ENCODE measurements around the gene SLC44A4.

Gene SLC44A4

DNA sequence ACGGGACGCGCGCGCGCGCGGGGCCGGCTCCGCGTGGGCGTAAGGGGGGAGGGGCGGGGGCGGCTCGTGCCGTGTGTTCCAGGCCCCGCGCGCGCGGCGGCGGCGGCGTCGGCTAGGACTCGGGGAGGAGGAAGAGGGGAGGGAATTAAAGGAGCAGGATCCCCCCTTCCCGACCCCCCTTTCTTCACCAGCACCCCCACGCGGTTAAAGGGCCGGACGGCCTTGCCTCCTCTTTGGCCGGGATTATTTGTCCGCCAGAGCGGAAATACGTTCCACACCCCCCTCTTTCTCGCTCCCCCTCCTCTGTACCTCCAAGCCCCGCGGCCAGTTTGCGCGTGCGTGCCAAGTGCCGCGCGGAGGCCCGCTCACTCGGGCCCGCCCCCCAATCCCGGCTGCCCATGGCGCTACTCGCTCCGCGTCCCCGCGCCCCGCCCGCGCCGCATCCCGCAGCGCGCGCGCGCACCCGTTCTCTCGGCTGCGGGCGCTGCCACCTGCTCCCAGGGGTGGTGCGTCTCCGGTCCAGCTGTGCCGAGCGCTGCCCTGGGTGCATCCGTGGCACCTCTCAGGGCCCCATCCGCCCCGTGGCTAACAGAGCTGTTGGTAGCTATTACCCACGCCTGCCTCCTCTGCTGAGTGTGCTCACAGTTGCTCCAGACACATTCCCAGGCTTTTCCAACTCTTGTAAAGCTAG, 23.3 kb upstream of the SLC44A4 start, which contains the start of gene ZBTB12 (continued):
- TF ChIP-seq ZNF530 (tag by site-specific recombination; IDR thresholded peaks at IDR 0.05; ENCODE audit: low read depth), result no peak
- no peak for TF ChIP-seq ZNF48 (tag by site-specific recombination; IDR thresholded peaks at IDR 0.05)
- peak; percentile 81 for TF ChIP-seq ZNF76 (tag by site-specific recombination; IDR thresholded peaks at IDR 0.05; ENCODE audit: borderline replicate concordance, low read depth)
- TF ChIP-seq, protein P1, sequence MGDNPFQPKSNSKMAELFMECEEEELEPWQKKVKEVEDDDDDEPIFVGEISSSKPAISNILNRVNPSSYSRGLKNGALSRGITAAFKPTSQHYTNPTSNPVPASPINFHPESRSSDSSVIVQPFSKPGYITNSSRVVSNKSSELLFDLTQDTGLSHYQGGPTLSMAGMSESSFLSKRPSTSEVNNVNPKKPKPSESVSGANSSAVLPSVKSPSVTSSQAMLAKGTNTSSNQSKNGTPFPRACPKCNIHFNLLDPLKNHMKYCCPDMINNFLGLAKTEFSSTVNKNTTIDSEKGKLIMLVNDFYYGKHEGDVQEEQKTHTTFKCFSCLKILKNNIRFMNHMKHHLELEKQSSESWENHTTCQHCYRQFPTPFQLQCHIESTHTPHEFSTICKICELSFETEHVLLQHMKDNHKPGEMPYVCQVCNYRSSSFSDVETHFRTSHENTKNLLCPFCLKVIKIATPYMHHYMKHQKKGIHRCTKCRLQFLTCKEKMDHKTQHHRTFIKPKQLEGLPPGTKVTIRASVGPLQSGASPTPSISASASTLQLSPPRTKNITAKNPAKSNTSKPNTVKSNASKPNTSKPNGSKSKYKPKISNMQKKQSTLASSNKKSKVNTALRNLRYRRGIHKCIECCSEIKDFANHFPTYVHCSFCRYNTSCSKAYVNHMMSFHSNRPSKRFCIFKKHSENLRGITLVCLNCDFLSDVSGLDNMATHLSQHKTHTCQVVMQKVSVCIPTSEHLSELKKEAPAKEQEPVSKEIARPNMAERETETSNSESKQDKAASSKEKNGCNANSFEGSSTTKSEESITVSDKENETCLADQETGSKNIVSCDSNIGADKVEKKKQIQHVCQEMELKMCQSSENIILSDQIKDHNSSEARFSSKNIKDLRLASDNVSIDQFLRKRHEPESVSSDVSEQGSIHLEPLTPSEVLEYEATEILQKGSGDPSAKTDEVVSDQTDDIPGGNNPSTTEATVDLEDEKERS (tag by site-specific recombination; IDR thresholded peaks at IDR 0.05), result no peak
- TF ChIP-seq ZNF202 (tag by site-specific recombination; IDR thresholded peaks at IDR 0.05; ENCODE audit: borderline replicate concordance), result no peak
- peak; percentile 75 for TF ChIP-seq ZBTB20 (tag by site-specific recombination; IDR thresholded peaks at IDR 0.05)
- no peak for TF ChIP-seq HOXC10 (CRISPR knock-in tag; IDR thresholded peaks at IDR 0.05)
- TF ChIP-seq ZNF777 (tag by site-specific recombination; IDR thresholded peaks at IDR 0.05; ENCODE audit: borderline replicate concordance), result no peak
- no peak for TF ChIP-seq ZNF266 (tag by site-specific recombination; IDR thresholded peaks at IDR 0.05; ENCODE audit: low read depth)
- TF ChIP-seq ZNF174 (tag by site-specific recombination; IDR thresholded peaks at IDR 0.05), result no peak
- TF ChIP-seq MZF1 (tag by site-specific recombination; IDR thresholded peaks at IDR 0.05; ENCODE audit: borderline replicate concordance), result no peak; the same call in 1 of the 2 replicates
- TF ChIP-seq SALL2 (tag by site-specific recombination; IDR thresholded peaks at IDR 0.05; ENCODE audit: borderline replicate concordance), result no peak
- no peak for TF ChIP-seq ZNF350 (tag by site-specific recombination; IDR thresholded peaks at IDR 0.05)
- no peak for TF ChIP-seq TRIM28 (IDR thresholded peaks at IDR 0.05; ENCODE audit: borderline replicate concordance, low read length)
- TF ChIP-seq, protein P2, sequence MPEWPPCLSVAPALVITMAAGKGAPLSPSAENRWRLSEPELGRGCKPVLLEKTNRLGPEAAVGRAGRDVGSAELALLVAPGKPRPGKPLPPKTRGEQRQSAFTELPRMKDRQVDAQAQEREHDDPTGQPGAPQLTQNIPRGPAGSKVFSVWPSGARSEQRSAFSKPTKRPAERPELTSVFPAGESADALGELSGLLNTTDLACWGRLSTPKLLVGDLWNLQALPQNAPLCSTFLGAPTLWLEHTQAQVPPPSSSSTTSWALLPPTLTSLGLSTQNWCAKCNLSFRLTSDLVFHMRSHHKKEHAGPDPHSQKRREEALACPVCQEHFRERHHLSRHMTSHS (tag by site-specific recombination; IDR thresholded peaks at IDR 0.05), result no peak
- TF ChIP-seq ZNF600 (tag by site-specific recombination; IDR thresholded peaks at IDR 0.05), result 0 out of 2 replicates have a peak, but pooled peaks have one; percentile 37
- TF ChIP-seq ZNF24 (tag by site-specific recombination; IDR thresholded peaks at IDR 0.05), result 0 out of 2 replicates have a peak, but pooled peaks have one; percentile 54
- TF ChIP-seq ZNF394 (tag by site-specific recombination; IDR thresholded peaks at IDR 0.05; ENCODE audit: borderline replicate concordance), result peak; percentile 32; the same call in 1 of the 2 replicates
- no peak for TF ChIP-seq ZBTB48 (tag by site-specific recombination; IDR thresholded peaks at IDR 0.05)
- no peak for TF ChIP-seq ZNF792 (tag by site-specific recombination; IDR thresholded peaks at IDR 0.05)
- no peak for TF ChIP-seq ZNF184 (tag by site-specific recombination; IDR thresholded peaks at IDR 0.05)
- no peak for TF ChIP-seq PRDM1 (tag by site-specific recombination; IDR thresholded peaks at IDR 0.05)
- TF ChIP-seq GLIS2 (tag by site-specific recombination; IDR thresholded peaks at IDR 0.05), result peak; percentile 92
- TF ChIP-seq KLF9 (tag by site-specific recombination; IDR thresholded peaks at IDR 0.05; ENCODE audit: low read depth), result peak; percentile 77
- TF ChIP-seq BCL11B (tag by site-specific recombination; IDR thresholded peaks at IDR 0.05; ENCODE audit: low read depth), result no peak
- TF ChIP-seq ZNF248 (tag by site-specific recombination; IDR thresholded peaks at IDR 0.05), result no peak
- no peak for TF ChIP-seq ZNF10 (tag by site-specific recombination; IDR thresholded peaks at IDR 0.05)
- TF ChIP-seq SP3 (tag by site-specific recombination; IDR thresholded peaks at IDR 0.05), result no peak; the same call in 1 of the 2 replicates
- TF ChIP-seq ZNF596 (tag by site-specific recombination; IDR thresholded peaks at IDR 0.05), result no peak; the same call in 1 of the 2 replicates
- no peak for TF ChIP-seq ZNF664 (tag by site-specific recombination; IDR thresholded peaks at IDR 0.05)
- no peak for TF ChIP-seq ZNF223 (tag by site-specific recombination; IDR thresholded peaks at IDR 0.05)
